Endothelial cell of umbilical vein (primary cell): ENCODE data around the gene KIF26B.

Experiments
- CTCF ChIP-seq, 2 donors: IDR thresholded peaks; 1 replicate in 1 of 2; 2 replicates in 1 of 2; pipeline ENCODE4 v1.5.1; 2011; ENCODE audit warnings: low read length in 2 of 2, mild to moderate bottlenecking in 2 of 2, moderate library complexity in 2 of 2, control low read depth in 1 of 2, inconsistent platforms in 1 of 2, low read depth in 1 of 2; ENCODE audit not compliant: insufficient read depth in 1 of 2; ENCODE audit errors: extremely low read depth in 1 of 2
- EZH2 ChIP-seq: IDR thresholded peaks from 2 replicates; pipeline ENCODE4 v1.6.1; 2012; ENCODE audit warnings: borderline replicate concordance, low read depth, mild to moderate bottlenecking, moderate library complexity, low read length, inconsistent platforms; ENCODE audit not compliant: severe bottlenecking
- FOS ChIP-seq: IDR thresholded peaks from 2 replicates; pipeline ENCODE4 v1.6.1; 2011; ENCODE audit warnings: mild to moderate bottlenecking, low read length, moderate library complexity, borderline replicate concordance; ENCODE audit not compliant: insufficient read depth
- JUN ChIP-seq: IDR thresholded peaks from 2 replicates; pipeline ENCODE4 v1.6.1; 2011; ENCODE audit warnings: borderline replicate concordance, low read depth; ENCODE audit not compliant: insufficient read length, insufficient read depth
- MAX ChIP-seq: IDR thresholded peaks from 2 replicates; pipeline ENCODE4 v1.6.1; 2011; ENCODE audit not compliant: insufficient read depth, insufficient read length
- MYC ChIP-seq: IDR thresholded peaks from one replicate; pipeline ENCODE4 v1.6.1; 2011; ENCODE audit warnings: mild to moderate bottlenecking, low read depth, low read length
- POLR2A ChIP-seq: IDR thresholded peaks from 2 replicates; pipeline ENCODE4 v1.6.1; 2012; ENCODE audit warnings: low read depth, mild to moderate bottlenecking, control low read depth, low read length
- POLR2AphosphoS5 ChIP-seq: IDR thresholded peaks from 2 replicates; pipeline ENCODE4 v1.6.1; 2012; ENCODE audit warnings: low read depth, mild to moderate bottlenecking, control low read depth, low read length, moderate library complexity; ENCODE audit not compliant: insufficient read depth

- TF ChIP-seq POLR2A = no peak
- TF ChIP-seq CTCF (IDR thresholded peaks at IDR 0.05; ENCODE audit: extremely low read depth in 1 of 2, insufficient read depth in 1 of 2, low read depth in 1 of 2, low read length in 2 of 2) = no peak
- TF ChIP-seq EZH2 = no peak
- TF ChIP-seq POLR2AphosphoS5 = no peak
- TF ChIP-seq JUN = no peak
- no peak for TF ChIP-seq MYC
- TF ChIP-seq MAX = no peak
- TF ChIP-seq FOS = no peak
These were observed 443.9 kb downstream of the KIF26B start for GRCh38 chr1:245598524-245599305.
